Measurements from ENCODE around the gene WDR26.

The WDR26 gene

DNA sequence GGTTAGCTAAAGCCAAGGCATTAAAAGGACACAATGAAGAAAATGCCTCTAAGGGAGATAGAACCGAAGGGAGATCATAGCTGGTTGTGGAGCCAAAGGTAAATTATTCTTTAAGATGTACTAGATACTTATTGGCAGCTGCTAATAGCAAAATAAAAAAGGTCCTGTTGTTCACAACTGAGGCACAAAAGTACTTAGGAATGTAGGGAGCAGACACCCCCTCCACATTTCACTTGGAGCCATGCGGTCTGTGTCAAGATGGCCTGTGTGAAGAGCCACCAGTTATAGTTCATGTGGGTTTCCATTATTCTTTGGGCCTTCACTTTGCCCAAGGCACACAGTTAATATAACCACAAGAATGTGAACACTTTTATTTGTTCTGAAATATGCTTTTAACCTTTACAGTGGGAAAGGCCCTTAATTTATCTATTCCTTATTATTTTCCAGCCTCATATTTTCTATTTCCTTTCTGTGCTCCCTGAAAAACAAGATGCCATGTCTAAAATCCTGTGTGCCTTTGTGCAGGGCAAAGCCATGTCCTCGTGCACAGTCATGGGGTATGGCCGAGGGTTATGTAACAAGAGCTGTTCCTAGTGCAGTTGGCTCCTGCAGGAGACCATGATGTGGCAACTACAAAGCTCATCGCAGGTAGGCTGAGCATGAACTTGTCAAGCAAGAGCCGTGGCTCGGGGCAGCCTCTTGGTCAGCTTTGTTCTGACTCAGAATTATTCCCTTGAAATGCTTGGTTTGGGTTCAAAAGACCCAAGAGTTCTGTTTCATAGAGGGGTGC, 16.2 kb upstream of the WDR26 start:
- in situ Hi-C loops (cut with MboI; ENCODE audit: low pct_unique_long_range_greater_than_20kb, low sequenced_read_pairs, unreplicated experiment), result loop anchor here (25.0 kb wide), 1 partner anchor 313 kb away; no protein-coding TSS in a partner anchor
- TF ChIP-seq, protein P1, sequence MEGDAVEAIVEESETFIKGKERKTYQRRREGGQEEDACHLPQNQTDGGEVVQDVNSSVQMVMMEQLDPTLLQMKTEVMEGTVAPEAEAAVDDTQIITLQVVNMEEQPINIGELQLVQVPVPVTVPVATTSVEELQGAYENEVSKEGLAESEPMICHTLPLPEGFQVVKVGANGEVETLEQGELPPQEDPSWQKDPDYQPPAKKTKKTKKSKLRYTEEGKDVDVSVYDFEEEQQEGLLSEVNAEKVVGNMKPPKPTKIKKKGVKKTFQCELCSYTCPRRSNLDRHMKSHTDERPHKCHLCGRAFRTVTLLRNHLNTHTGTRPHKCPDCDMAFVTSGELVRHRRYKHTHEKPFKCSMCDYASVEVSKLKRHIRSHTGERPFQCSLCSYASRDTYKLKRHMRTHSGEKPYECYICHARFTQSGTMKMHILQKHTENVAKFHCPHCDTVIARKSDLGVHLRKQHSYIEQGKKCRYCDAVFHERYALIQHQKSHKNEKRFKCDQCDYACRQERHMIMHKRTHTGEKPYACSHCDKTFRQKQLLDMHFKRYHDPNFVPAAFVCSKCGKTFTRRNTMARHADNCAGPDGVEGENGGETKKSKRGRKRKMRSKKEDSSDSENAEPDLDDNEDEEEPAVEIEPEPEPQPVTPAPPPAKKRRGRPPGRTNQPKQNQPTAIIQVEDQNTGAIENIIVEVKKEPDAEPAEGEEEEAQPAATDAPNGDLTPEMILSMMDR (IDR thresholded peaks at IDR 0.05; ENCODE audit: extremely low read depth, insufficient read depth, missing control alignments), result no peak
- DNase-seq (ENCODE audit: low spot score), result no peak

DNA sequence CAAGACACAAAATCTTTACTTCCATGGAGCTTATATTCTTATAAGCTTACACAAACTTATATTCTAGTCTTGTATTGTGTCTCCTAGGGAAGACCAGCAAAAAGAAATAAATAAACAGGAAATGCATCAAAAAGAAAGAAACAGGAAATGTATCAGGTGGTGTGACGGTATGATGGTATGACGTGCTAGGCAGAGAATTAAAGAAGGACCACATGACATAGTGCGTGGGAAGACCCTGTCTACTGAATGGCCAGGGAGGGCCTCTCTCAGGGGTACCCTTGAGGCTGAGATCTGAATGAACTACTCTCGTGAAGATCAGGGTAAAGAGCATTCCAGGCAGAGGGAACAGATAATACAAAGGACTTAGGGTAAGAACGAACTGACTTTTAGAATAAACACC, 15.6 kb upstream of the WDR26 start:
- DNase-seq (ENCODE audit: low spot score), result no peak
- in situ Hi-C loops (cut with MboI; ENCODE audit: low pct_unique_long_range_greater_than_20kb, low sequenced_read_pairs, unreplicated experiment), result loop anchor here (25.0 kb wide), 1 partner anchor 313 kb away; no protein-coding TSS in a partner anchor
- TF ChIP-seq, protein P1 (IDR thresholded peaks at IDR 0.05; ENCODE audit: extremely low read depth, insufficient read depth, missing control alignments), result no peak

DNA sequence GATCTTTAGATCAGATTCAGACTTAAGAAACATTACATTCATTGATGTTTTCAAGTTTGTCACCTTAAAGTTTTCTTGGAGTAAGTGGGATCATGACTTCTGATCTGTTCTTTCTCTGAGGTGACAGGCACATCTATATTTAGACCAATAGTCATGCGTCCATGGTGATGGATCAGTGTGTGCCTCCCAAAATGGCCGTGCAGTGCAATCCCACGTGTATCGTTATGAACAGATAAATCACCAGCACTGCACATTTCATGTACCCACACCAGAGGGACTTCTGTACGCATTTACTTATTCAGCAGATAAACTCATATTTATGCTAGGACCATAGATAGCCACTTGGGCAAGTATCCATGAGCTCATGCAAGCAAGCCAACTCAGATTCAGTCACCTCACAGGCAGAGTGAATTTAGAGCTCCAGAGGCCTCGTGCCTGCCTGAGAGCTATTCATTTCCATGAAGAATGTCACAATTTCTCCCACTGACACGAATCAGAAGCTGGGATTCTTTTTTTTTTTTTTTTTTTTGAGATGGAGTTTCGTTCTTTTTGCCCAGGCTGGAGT, 13.9 kb upstream of the WDR26 start:
- DNase-seq (ENCODE audit: low spot score), result no peak
- in situ Hi-C loops (cut with MboI; ENCODE audit: low pct_unique_long_range_greater_than_20kb, low sequenced_read_pairs, unreplicated experiment), result no loop called here

DNA sequence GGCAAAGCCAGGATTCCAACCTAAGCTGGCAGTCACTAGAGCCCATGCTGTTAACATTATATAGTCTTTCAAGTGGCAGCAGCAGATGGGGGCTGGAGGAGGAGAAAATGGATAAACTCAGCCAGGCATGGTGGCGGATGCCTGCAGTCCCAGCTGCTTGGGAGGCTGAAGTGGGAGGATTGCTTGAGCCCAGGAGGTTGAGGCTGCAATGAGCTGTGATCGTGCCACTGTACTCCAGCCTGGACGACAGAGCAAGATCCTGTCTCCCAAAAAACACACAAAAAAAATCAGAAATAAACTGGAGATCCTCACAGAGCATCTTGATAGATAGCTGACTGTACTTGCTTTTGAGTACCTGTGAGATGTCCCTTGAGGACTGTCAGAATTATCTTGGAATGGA, 13.4 kb upstream of the WDR26 start:
- in situ Hi-C loops (cut with MboI; ENCODE audit: low pct_unique_long_range_greater_than_20kb, low sequenced_read_pairs, unreplicated experiment), result no loop called here
- TF ChIP-seq, protein P1 (IDR thresholded peaks at IDR 0.05; ENCODE audit: extremely low read depth, insufficient read depth, missing control alignments), result no peak
- no peak for DNase-seq (ENCODE audit: low spot score)

More for the DNA sequence above, 13.9 kb upstream of the WDR26 start:
- TF ChIP-seq, protein P1 (IDR thresholded peaks at IDR 0.05; ENCODE audit: extremely low read depth, insufficient read depth, missing control alignments), result no peak

DNA sequence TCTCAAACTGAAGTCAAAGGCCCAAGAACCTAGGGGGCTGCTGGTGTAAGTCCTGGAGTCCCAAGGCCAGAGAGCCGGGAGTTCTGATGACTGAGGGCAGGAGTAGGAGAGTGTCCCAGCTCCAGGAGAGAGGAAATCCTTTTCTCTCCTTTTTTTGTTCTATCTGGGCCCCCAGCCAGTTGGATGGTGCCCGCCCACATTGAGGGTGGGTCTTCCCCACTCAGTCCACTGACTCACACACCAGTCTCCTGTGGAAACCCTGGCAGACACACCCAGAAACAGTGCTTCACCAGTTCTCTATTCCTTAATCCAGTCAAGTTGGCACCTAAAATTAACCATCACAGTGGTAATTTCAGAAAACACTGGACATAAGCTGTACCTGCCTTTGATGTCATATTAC, 12.7 kb upstream of the WDR26 start:
- TF ChIP-seq, protein P1 (IDR thresholded peaks at IDR 0.05; ENCODE audit: extremely low read depth, insufficient read depth, missing control alignments), result no peak
- in situ Hi-C loops (cut with MboI; ENCODE audit: low pct_unique_long_range_greater_than_20kb, low sequenced_read_pairs, unreplicated experiment), result no loop called here
- no peak for DNase-seq (ENCODE audit: low spot score)

DNA sequence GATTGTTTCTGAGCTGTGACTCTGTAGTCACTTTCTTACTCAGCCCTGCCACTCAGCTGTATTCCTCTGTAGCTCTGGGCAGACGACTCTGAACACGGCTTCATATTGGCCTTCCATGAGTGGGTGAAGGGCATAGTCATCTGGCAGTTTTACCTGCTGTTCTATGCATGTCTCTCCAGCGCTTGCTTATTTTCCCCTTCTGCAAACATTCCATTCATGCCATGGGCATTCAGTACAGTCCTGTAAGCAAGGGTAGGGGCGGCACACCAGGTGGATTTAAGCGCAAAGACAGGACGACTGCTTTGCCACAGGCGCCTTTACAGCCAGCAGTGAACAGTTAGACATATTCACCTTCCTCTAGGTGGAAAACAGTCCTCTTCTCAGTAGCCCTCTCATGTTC, 4.4 kb upstream of the WDR26 start:
- DNase-seq (ENCODE audit: low spot score), result no peak
- in situ Hi-C loops (cut with MboI; ENCODE audit: low pct_unique_long_range_greater_than_20kb, low sequenced_read_pairs, unreplicated experiment), result no loop called here
- TF ChIP-seq, protein P1 (IDR thresholded peaks at IDR 0.05; ENCODE audit: extremely low read depth, insufficient read depth, missing control alignments), result no peak
